Measurements from ENCODE around the gene STAT2.

Gene STAT2

DNA sequence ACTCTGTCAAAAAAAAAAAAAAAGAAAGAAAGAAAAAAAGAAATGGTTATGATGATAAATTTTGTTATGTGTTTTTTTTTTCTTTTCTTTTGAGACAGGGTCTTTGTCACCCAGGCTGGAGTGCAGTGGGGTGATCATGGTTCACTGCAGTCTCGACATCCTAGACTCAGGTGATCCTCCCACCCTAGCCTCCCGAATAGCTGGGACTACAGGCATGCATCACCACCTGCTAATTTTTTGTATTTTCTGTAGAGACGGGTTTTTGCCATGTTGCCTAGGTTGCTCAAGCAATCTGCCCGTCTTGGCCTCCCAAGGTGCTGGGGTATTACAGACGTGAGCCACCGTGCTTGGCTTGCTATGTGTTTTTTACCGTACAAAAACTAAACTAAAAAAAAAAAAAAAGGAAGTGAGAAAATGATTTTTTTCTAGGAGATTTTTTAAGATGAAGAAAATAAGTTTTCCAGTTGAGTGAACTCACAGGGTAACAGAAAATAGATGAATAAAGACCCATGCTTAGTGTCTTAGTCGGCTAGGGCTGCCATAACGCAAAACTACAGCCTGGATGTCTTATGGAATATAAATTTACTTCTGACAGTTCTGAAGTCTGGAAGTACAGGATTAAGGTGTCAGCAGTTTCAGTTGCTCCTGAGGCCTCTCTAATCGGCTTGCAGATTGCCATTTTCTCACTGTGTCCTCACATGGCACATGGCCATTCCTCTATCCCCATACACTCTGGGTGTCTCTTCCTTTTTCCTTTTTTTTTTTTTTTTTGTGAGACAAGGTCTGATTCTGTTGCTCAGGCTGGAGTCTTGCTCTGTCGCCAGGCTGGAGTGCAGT lies 15.9 kb upstream of the STAT2 start:
- no peak overlapping the region for H3K27ac ChIP-seq
- no peak for TF ChIP-seq ZFX (IDR thresholded peaks at IDR 0.05; ENCODE audit: borderline replicate concordance)
- TF ChIP-seq, protein P1, sequence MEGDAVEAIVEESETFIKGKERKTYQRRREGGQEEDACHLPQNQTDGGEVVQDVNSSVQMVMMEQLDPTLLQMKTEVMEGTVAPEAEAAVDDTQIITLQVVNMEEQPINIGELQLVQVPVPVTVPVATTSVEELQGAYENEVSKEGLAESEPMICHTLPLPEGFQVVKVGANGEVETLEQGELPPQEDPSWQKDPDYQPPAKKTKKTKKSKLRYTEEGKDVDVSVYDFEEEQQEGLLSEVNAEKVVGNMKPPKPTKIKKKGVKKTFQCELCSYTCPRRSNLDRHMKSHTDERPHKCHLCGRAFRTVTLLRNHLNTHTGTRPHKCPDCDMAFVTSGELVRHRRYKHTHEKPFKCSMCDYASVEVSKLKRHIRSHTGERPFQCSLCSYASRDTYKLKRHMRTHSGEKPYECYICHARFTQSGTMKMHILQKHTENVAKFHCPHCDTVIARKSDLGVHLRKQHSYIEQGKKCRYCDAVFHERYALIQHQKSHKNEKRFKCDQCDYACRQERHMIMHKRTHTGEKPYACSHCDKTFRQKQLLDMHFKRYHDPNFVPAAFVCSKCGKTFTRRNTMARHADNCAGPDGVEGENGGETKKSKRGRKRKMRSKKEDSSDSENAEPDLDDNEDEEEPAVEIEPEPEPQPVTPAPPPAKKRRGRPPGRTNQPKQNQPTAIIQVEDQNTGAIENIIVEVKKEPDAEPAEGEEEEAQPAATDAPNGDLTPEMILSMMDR (IDR thresholded peaks at IDR 0.05): no peak

DNA sequence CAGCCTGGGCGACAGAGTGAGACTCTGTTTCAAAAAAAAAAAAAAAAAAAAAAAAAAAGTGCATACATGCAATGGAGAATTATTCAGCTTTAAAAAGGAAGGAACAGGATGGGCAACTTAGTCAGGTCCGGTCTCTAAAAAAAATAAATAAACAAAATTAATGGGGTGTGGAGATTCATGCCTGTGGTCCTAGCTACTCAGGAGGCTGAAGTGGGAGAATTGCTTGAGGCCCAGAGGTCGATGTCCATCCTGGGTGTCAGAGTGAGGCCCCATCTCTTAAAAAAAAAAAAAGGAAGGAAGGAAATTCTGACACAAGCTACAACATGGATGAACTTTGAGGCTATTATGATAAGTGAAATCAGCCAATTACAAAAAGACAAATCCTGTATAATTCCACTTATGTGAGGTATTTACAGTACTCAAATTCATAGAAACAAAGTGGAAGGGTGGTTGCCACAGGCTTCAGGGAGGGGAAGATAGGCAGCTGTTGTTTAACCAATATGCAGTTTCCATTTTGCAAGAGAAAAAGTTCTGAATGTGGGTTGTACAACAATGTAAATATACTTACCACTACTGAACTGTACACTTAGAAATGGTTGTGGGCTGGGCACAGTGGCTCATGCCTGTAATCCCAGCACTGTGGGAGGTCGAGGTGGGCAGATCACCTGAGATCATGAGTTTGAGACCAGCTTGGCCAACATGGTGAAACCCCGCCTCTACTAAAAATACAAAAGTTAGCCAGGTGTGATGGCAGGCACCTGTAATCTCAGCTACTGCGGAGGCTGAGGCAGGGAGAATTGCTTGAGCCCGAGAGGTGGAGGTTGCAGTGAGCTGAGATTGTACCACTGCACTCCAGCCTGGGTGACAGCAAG lies 15.1 kb upstream of the STAT2 start:
- H3K27ac ChIP-seq: no peak overlapping the region
- TF ChIP-seq ZFX (IDR thresholded peaks at IDR 0.05; ENCODE audit: borderline replicate concordance): no peak
- TF ChIP-seq, protein P1 (IDR thresholded peaks at IDR 0.05): no peak

DNA sequence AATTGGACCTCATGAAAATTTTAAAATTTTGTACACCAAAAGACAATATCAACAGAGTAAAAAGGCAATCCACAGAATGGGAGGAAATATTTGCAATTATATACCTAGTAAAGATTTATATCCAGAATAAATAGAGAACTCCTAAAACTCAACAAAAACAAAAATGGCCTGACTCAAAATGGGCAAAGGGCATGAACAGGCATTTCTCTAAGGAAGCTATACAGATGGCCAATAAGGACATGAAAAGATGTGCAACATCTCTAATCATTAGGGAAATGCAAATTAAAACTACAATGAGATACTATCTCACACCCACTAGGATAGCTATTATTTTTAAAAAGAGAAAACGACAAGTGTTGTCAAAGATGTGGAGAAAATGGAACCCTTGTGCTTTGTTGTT lies 13.6 kb upstream of the STAT2 start:
- no peak for TF ChIP-seq ZFX (IDR thresholded peaks at IDR 0.05; ENCODE audit: borderline replicate concordance)
- TF ChIP-seq, protein P1 (IDR thresholded peaks at IDR 0.05): no peak
- no peak overlapping the region for H3K27ac ChIP-seq

DNA sequence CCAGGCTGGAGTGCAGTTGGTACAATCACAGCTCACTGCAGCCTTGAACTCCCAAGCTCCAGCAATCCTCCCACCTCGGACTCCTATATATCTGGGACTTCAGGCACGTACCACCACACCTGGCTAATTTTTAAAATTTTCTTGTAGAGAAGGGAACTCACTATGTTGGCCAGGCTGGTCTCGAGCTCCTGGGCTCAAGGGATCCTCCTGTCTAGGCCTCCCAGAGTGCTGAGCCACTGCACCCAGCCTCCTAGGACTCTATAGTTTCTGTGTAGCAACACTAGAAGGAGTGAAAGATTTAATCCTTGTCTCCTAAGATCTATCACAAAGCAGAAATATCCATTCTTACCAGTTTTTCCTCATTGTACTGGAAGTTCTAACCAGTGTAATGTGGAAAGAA lies 7.0 kb upstream of the STAT2 start:
- no peak overlapping the region for H3K27ac ChIP-seq
- no peak for TF ChIP-seq ZFX (IDR thresholded peaks at IDR 0.05; ENCODE audit: borderline replicate concordance)
- TF ChIP-seq, protein P1 (IDR thresholded peaks at IDR 0.05): no peak

DNA sequence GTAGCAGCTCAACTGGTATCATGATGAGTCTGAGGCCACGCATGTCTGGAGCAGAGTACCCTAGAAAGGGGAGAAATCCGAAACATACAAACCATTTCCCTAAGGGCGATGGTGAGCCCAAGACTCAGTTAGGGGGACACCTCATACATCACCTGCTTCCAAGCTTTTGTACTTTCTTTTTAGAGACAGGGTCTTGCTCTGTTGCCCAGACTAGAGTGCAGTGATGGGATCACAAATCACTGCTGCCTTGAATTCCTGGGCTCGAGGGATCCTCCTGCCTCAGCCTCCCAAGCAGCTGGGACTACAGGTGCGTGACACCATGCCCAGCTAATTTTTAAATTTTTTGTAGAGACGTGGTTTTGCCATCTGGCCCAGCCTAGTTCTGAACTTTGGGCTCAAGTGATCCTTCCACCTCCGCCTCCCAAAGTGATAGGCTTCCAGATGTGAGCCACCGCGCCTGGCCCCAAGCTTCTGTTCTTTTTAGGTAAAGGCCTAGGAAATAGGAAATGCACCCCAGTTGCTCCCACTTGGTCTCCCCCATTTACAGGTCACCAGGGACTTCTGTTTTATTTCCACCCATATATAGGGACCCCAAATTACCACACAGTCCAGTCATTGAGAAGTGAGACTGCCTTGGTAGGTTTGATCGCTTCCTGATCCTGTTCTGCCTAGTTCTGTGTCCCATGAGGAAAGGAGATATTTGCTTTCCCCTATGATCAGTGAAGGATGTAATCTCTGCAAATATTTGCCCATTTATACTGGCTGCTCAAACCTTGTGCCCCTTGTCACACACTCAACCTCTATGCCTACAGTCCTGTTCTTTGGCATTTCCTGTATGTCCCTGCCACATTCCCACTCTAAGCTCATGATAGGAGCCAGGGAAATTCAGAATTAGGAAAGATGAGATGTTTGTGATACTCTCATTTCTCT lies 2.5 kb upstream of the STAT2 start, which contains the start of gene APOF:
APOF (minus strand) TSS at position 728 of the 930 bp plus-strand sequence; CDS start at position 616, 112 bp downstream.
- TF ChIP-seq, protein P1 (IDR thresholded peaks at IDR 0.05): no peak
- peak within 1 kb of the TSS; percentile 76; the same call in 1 of the 2 replicates for H3K27ac ChIP-seq

DNA sequence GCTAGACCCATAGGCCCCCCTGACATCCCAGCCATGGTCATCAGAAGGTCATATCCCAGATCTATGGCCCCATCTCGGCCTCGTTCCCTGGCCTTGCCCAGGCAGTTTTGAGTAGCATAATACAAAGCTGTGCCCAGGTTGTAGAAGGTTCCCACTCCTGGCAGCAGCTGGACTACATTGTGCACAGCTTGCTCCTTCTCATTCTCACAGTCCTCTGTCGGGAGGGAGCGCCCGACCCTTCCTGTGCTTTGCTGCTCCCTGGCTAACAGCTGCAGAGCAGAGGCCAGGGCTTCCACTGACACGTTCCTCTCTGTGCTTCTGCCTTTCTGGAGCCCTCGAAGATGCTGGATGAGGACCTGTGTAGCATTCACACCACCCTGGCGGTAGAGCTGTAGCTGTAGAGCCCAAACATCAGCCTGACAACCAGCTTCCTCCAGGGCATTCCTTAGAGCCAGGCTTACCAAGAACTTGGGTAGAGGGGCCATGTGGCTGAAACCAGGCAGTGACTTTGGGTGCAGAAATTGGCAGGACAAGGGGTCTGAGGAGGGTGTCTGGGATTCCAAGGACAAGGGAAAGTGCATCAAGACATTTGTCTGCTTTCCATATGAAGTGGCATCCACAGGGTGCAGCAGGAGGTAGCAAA lies 1.7 kb upstream of the STAT2 start:
- no peak for TF ChIP-seq ZFX (IDR thresholded peaks at IDR 0.05; ENCODE audit: borderline replicate concordance)
- TF ChIP-seq, protein P1 (IDR thresholded peaks at IDR 0.05): no peak
- peak overlapping the region; percentile 76; the same call in 1 of the 2 replicates for H3K27ac ChIP-seq
